H9 (cell line): ENCODE data around the gene RALY. TPM values are rescaled to one million over a fixed set of nuclear protein-coding genes. Genes with fewer than 3 reads are reported as not detected.

Experiments
- microRNA-seq: library from miRNA; unstranded; fragments of <30 nt; microRNA quantifications from one replicate; pipeline ENCODE4, GENCODE V29; 2020; ENCODE audit warnings: borderline microRNAs expressed
- total RNA-seq: library from RNA; stranded (reverse); gene quantifications from 2 replicates; pipeline ENCODE4 v1.2.1, GENCODE V29; 2021

The RALY gene
- total RNA-seq, 1 experiment from 2014 or later: 199 TPM

Small RNA genes lying within 50 kb of the gene (microRNA-seq; reads per million reads assigned to microRNA genes)
- not detected for gene MIR4755

Other genes with a start within 250 kb of the RALY start
- 94.9 and 97.9 TPM in 2 replicates for gene CHMP4B, start 182.6 kb upstream of the RALY start, total RNA-seq
- gene EIF2S2, start 118.3 kb downstream of the RALY start, total RNA-seq: 188 and 189 TPM in 2 replicates
- not detected in 2 replicates for gene ASIP, start 247.5 kb downstream of the RALY start, total RNA-seq